GM19240 (cell line): ENCODE data around the gene SFXN2.
"Not testable (repeated sequence)": the region's sequence is repeated elsewhere in the genome, so short reads cannot be mapped to it uniquely, and the experiment has no call there.

Experiments used
- DNase-seq: peaks from one replicate; pipeline ENCODE4 v3.0.0; 2011; ENCODE audit warnings: low spot score; ENCODE audit not compliant: insufficient read length

The SFXN2 gene

DNA sequence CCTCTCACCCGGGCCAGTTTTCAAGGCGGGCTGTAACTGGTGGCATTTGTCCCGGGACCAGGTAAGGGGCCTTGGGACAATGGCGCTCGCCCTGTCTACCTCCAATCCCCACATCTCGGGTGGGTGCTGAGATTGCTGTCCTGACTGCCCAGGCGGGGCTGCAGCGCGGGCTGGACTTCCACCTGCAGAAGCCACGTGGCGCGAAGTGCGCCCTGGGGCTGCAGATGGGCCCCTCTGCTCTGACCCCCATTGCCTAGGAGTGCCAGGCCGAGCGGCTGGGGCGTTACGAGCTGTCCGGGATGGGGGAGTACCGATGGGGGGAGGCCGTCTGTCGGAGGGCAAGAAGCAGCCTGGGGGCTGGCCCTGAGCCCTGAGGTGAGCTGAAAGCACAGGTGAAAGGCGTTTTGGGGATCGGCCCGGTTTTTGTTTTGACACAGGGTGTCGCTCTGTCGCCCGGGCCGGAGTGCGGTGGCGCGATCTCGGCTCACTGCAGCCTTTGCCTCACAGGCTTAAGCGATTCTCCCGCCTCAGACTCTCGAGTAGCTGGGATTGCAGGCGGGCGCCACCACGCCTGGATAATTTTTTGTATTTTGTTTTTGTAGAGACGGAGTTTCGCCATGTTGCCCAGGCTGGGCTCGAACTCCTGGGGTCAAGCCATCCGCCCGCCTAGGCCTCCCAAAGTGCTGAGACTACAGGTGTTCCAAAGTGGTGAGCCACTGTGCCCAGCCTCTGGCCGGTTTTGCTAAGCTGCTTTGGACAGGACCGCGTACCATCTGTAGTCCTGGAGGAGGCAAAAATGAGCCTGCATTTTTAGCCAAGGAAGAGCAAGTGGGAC is at the start of gene SFXN2:
Gene SFXN2, plus strand, starts transcription at position 16 of the 835 bp plus-strand sequence. CDS start 12,001 bp downstream, outside the sequence.
- peak; percentile 23 for DNase-seq

GRCh38 chr10:102665904-102666509 is 48.4 kb upstream of the SFXN2 start:
- no peak for DNase-seq

DNA sequence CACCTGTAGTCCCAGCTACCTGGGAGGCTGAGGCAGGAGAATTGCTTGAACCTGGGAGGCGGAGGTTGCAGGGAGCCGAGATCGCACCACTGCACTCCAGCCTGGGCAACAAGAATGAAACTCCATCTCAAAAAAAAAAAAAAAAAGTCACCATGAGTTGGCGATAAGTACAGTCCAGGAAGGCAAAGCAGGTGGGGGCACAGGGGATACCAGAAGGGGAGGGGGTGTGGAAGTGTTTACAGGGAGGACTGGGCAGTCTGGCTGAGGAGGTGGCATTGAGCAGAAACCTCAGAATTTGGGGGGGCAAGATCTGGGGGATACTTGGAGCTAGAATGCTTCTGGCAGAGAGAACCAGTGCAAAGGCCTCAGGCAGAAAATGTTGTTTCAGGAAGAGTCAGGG is 47.0 kb upstream of the SFXN2 start:
- not testable (repeated sequence) for DNase-seq

GRCh38 chr10:102668326-102669107 is 45.9 kb upstream of the SFXN2 start:
- DNase-seq, result no peak

- DNase-seq, result no peak
Observed at GRCh38 chr10:102669206-102670064, 45.0 kb upstream of the SFXN2 start.

- no peak for DNase-seq
Observed at GRCh38 chr10:102670065-102670670, 44.3 kb upstream of the SFXN2 start.

DNA sequence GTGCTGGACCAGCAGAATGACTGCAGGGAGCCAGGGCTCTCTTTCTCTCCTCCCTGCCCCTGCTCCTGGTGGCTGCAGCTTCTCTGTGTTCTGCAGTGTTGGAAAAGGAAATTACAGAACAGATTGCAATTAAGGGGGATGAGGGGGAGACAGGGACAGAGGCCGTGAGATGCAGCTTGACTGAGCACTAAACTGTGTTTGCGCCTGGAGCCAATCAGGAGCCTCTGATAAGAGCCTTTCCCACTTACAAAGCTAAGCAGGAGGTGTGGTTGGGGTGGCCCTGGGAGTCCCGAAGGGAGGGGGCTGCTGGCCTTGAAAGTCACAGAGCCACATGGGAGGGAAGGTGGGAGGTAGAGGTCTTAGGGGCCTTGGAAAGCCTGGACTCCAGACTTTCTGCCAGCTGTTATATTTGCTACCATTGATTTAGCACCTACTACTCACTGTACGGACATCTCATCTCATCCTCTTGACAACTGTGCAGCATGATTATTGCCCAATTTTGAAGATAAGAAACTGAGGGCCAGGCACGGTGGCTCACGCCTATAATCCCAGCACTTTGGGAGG is 43.5 kb upstream of the SFXN2 start:
- DNase-seq, result no peak

DNA sequence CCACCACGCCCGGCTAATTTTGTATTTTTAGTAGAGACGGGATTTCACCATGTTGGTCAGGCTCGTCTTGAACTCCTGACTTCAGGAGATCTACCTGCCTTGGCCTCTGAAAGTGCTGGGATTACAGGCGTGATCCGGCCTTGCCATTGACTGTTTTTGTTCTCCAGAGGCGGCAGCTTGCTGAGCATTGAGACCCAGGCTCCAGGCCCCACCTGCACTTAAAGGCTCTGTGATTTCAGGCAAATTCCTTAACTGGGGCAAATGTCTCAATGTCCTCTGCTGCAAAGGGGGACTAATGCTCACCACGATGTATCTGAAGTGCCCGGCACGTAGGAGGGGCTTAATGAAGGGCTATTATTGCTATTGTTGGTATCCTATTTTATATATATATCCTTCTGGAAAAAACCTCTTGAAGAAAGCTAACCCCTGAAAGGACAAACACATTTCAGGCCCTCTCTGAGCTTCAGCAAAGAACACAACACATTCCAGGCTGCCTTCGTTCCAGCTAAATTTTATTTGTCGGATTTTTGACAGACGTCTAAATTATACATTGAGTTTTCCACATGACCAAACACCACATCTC is 41.1 kb upstream of the SFXN2 start:
- DNase-seq, result no peak

DNA sequence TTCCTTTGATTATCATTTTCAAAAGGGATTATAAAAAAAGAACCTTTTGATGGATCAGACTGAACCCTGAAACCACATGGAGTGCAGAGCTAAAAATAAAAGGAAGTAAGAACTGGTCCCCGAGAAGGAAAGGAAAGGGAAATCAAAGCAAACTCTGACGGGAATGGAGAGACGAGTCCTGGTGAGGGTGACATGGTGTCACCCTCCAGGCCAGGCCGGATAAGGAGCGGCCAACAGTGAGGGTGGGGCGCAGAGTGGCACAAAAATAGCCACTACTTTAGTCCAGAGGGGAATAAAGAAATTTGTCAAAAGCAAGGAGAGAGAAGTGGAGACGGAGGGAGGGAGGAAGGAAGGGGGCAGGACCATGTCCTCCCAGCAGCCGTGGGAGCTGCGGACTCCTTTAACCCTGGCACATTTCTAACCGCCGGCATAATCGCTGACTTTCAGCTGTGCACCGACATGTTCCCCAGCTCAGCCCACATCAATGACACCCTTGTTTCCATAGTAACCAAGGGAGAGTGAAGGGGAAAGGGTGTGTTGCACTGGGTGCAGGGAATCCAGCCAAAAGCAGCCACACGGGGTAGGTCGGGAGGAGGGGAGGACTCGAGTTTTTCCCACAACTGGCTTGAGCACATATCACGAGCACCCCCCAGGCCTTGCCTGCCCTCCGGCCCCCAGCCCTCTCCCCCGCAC is 40.5 kb upstream of the SFXN2 start:
- DNase-seq, result peak; percentile 53

GRCh38 chr10:102674566-102674965 is 39.9 kb upstream of the SFXN2 start:
- no peak for DNase-seq

DNA sequence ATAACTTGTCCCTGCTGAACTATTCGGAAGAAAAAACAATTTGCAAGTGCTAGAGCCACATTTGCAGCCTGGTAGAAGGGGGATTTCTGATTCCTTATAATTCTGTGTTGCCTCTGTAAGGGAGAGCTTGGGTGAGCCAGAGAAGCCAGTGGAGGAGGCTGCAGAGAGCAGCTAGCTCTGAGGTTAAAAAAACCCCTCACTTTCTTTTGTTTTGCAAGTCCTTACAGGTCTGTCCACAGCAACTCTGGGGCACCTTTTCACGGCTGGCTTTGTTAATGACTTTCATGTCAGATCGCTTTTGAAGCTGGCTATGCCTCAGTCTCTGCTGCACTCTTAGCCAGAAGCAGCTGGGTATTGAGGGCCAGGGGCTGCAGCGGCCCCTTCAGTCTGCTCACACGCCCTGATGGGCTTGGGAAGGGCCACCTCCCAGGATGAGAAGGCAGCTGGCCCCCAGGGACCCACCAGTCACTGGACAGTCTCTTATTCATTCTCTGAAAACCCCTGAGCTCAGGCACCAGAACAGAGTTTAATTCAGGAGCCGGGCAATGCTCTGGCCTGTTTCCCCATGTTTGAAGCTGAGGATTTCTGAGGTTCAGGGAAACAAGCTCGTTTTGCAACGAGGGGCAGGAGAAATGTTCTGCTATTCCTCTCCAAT is 39.3 kb upstream of the SFXN2 start:
- DNase-seq, result no peak

GRCh38 chr10:102675666-102676533 is 38.5 kb upstream of the SFXN2 start:
- DNase-seq, result no peak

GRCh38 chr10:102676534-102677315 is 37.7 kb upstream of the SFXN2 start:
- no peak for DNase-seq

GRCh38 chr10:102677331-102678067 is 36.9 kb upstream of the SFXN2 start:
- no peak for DNase-seq

DNA sequence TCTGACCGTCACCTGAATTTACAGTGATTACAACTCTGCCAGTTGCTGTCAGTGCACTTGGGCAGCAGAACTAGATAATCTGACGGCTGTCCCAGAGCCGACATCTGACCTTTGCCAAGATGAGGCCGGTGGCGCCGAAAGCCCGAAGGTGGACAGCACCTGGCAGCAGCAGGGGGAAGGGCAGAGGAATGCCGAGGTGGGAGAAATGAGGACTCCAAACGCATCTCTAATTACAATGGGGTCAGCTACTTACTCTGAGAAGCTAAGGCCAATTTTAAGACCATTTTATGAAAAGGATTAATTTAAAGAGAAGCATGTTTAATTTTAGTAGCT is 36.4 kb upstream of the SFXN2 start:
- DNase-seq, result no peak

DNA sequence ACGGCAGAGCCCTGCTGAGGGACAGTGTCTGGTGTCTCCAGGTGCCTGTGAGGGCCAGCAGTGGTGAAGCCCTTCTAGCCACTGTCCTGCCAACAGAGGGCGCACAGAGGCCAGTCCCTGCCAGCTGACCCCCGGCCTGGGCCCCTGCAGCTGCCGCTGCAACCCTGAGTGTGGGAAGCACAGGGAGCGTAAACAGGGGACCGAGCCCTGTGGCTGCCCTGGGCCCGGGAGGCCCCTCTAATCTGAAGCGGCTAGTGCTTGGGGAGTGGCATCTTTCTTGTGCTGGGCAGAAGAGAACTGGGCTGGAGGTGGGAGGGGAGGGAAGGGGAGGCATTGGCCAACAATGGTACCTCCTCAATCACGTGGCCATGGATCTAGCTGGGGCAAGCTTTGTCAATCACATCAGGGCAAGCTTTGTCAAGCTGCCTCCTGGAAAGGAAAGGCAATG is 35.6 kb upstream of the SFXN2 start:
- DNase-seq, result peak; percentile 38
